Uterus (tissue), 2 donors: ENCODE results near the gene ELL2.

Experiments
- CTCF ChIP-seq, 4 experiments: fragments of 200-600 bp in 2 of 4; fragments of 450-650 bp in 2 of 4; sonication (generic) in 2 of 4; IDR thresholded peaks; one replicate each; pipeline ENCODE4 v1.5.1; 2016 to 2019; ENCODE audit warnings: antibody characterized with exemption in 4 of 4, mild to moderate bottlenecking in 2 of 4, moderate library complexity in 1 of 4
- POLR2A ChIP-seq, 2 donors: fragments of 450-650 bp; IDR thresholded peaks; one replicate each; pipeline ENCODE4 v1.6.1; 2016; ENCODE audit warnings: antibody characterized with exemption in 2 of 2, mild to moderate bottlenecking in 1 of 2, moderate library complexity in 1 of 2

- TF ChIP-seq CTCF (IDR thresholded peaks at IDR 0.05) (no peak), POLR2A (IDR thresholded peaks at IDR 0.05) (no peak)
Observed at GRCh38 chr5:95901676-95902627, 59.7 kb downstream of the ELL2 start.
